SKM-1 treated with dmso at 0.1 percent for 144 hours (cell line): ENCODE results near the gene AP2M1.
"Not testable (repeated sequence)": the region's sequence is repeated elsewhere in the genome, so short reads cannot be mapped to it uniquely, and the experiment has no call there.

ENCODE experiments used
- DNase-seq: peaks from one replicate; lab custom pipeline; 2025; ENCODE audit not compliant: unreplicated experiment; lab: John Stamatoyannopoulos, UW

Gene AP2M1

DNA sequence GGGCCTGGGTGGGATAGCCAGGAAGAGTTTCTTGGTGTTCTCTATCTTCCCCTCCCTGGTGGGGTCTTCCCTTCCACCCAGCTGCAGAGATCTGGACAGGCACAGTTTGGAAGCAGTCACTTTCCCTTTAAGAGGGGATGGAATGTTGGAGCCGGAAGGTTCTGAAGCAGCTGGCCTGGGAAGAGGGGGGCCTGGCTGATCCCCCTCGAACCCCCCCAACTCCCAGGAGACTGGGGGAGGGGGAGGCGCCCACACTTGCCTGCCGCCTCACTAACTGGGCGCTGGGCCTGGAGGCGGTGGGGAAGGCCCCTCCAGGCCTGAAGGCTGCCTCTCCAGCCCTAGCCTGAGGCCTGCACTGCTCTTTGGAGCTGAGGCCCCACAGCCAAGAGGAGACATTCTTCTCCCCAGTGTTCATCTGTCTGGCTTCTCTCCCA, 18.1 kb upstream of the AP2M1 start:
- no peak for DNase-seq

DNA sequence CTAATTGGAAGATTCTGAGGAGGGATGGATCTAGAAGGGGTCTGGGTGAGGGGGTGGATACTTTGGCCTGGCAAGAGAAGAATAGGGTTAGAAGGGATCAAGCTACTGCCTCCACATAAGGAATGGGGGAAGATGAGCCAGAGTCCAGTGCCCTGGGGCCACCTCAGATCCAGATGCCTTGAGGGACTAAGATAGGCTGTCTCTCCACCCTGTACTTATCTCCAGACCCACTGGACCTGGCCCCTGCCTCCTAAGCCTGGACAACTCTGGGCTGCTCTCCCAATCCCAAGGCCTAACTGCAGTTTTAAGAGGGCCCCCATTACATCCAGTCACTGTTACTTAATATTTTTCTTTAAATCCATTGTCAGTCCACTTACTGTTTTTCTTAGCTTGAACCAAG, 17.4 kb upstream of the AP2M1 start:
- DNase-seq, result no peak

DNA sequence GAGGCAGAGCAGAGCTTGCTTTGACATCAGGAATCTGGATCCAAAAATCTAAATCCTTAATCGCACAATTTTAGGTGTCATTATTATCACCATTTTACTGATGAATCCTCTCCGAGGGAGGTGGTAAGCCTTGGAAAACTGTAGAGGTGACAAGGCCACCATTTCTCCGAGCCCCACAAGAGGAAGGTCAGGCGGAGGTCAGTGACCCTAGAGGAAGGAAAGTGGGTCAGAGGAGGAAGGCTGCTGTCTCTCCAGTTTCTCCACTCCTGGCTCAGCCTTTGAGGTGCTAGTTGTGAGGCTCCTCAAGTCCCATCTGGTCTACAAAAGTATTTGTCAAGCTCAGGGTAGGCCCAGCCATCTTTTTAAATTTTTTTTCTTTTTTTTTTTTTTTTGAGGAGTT, 16.3 kb upstream of the AP2M1 start:
- peak; percentile 46 for DNase-seq

DNA sequence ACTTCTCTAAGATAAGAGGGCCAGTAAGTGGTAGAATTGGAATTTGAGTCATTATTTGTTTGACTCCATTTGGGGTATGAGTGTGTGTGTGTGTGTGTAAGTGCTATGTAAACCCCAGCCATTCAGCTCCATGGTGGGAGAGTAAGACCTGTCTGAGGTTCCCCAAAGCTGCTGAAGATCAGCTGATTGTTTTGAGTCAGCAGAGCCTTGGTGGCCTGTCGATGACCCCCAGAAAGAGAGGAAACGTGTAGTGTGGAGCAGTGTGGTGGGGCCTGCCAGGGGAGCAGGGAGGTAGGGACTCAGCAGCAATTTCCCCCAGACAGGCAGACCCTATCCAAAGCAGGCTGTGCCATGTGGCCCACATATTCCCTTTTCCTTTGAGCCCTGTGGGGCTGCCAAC, 14.2 kb upstream of the AP2M1 start:
- no peak for DNase-seq

DNA sequence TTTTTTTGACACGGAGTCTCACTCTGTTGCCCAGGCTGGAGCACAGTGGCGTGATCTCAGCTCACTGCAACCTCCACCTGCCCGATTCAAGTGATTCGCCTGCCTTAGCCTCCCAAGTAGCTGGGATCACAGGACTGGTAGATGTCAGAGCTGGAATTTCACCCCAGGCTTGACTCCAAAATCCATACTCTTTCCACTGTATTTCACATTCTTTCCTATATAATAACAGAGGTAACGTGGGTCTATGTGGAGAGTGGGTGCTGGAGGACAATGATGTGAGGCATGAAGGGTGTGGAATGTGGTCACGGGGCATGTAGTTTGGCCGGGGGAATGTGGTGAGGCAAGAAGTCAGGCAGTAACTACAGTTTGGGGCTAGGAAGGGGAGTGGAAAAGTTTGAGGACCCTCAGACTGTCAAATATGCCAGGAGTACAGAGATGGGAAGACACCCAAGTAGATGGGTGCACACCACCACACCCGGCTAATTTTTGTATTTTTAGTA, 12.0 kb upstream of the AP2M1 start:
- not testable (repeated sequence) for DNase-seq

DNA sequence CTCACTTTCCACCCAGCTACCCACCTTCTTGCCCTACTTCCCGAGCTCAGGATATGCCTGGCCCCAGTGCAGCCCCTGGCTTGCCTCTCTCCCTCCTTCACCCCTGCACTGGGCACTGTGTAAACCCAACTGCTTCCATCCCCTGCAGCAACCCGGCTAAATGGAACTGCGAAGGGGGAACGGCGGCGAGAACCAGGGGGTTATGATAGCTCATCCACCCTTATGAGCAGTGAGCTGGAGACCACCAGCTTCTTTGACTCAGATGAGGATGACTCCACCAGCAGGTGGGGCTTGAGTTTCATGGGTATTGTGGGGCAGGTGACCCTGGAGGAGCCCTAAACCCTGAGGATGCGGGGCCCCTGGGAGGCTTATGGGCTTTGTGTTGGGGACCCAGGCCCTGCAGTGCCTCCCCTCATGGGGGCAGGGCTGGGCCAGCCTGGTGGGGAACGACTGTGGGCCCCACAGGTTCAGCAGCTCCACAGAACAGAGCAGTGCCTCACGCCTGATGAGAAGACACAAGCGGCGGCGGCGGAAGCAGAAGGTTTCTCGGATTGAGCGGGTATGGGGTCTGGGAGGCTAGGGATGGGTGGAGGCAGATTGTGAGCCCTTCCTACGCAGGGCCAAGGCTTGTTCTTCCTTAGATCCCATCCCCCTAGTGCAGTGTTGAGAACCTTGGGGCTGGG, 9.9 kb upstream of the AP2M1 start:
- DNase-seq, result no peak

DNA sequence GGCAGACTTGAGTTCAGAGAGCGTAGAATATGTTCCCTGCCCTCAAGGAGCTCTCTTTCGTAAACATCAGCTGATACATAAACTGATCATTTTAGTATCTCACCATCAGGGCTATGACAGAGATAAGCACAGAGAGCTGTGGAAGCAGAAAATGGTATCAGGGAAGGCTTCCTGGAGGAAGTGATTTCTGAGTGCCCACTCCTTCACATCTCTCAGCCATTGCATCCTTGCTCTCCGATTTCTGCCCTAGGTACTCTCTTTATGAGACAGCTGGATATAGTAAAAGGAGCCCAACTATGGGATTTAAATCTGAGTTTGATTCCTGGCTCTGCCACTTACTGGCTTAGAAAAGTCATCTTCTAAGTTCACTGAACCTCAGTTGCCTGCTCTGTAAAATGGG, 9.1 kb upstream of the AP2M1 start:
- no peak for DNase-seq

DNA sequence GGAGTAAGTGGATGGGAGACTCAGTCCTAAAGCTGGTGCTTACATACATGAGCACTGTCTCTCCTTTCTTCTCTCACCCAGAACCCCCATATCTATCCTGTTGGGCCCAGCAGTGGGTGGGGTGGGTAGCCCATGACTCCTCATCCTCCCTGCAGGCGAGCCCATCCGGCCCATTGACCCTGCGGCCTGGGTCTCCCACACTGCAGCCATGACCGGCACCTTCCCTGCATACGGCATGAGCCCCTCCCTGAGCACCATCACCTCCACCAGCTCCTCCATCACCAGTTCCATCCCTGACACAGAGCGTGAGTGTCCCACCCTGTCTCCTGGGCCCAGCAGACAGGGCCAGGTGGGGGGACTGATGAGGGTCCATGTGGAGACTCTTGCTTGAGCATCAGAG, 8.0 kb upstream of the AP2M1 start:
- no peak for DNase-seq

DNA sequence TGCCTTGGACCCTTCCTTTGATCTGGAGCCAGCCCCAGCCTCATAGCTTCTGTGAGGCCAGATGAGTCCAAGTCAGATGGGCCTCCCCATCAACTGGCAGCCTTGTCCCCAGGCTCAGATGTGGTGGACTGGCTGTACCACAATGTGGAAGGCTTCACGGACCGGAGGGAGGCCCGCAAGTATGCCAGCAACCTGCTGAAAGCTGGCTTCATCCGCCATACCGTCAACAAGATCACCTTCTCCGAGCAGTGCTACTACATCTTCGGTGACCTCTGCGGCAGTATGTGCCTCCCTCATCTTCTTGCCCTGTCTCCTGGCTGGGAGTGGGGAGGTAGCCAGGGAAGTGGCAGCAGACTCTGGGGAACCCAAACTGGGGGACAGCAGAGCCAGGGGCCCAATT, 6.9 kb upstream of the AP2M1 start:
- no peak for DNase-seq

DNA sequence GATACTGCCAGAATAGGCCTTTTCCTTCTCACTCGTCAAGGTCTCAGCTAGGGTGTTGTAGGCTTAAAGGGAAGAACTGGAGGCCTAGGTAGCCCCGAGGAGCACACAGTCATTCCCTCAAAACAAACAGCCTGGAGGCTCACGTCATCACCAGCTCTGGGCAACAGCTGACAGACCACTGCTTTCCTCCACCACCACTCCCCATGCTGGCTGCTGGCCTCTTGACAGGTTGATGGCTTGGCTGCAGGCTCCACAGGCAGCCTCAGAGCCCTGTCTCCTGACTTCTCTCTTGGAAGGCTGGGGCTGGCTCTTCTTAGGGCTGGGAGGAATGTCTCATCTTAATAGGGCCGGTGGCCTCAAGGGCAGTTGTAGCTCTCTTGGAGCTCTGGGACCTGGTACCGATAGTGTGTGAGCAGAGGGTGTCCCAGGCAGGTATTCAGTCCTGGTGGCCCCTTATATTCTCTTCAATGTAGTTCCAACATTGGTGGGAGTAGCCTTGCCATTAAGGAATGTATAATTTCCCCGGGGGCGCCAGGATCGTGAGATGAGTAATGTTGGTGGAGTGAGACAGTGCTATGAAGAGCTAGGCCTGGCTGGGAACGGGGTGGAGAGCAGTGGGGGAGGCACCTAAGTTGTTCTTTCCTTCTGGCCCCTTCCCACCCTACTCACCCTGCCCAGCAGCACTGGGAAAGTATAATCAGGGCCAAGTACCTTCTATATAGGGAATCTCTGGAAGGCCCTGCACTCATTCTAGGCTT, 6.1 kb upstream of the AP2M1 start:
- no peak for DNase-seq

DNA sequence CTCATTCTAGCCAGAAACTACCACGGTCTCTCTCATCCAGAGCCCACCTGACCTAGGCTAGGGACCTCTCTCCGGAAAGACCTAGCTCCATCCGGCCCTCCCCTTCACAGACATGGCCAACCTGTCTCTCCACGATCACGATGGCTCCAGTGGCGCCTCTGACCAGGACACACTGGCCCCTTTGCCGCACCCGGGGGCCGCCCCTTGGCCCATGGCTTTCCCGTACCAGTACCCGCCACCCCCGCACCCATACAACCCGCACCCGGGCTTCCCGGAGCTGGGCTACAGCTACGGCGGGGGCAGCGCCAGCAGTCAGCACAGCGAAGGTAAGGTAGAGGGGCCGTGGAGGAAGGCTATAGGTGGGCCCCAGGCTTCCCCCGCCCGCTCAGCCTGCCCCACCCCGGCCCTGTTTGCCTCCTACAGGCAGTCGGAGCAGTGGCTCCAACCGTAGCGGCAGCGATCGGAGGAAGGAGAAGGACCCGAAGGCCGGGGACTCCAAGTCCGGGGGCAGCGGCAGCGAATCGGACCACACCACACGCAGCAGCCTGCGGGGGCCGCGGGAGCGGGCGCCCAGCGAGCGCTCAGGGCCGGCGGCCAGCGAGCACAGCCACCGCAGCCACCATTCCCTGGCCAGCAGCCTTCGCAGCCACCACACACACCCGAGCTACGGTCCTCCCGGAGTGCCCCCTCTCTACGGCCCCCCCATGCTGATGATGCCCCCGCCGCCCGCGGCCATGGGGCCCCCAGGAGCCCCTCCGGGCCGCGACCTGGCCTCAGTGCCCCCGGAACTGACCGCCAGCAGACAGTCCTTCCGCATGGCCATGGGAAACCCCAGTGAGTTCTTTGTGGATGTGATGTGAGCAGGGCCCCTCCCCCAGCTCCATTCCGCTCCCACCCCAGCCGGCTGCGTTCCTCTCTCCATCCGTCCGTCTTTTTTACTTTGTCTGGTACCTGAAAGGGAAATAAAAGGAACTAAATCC, 4.5 kb upstream of the AP2M1 start:
- DNase-seq, result no peak

DNA sequence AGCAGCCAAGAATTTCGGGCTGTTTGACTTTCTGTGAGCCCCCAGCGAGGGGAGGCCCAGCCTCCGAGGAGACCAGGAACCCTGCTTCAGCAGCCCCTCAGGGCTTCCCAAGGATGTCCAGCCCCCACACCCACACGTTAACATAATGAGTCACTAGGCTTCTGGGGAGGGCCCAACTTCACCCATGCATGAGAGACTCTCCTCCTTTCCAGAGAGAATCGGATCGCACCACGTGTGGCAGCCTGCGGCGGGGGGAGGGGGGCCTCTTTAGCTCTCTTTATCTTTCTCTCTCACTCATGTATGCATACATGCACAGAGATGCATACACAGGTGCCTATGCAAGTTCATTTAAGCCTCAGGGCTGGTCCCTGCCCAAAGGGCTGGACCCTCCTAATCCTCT, 3.1 kb upstream of the AP2M1 start:
- no peak for DNase-seq

DNA sequence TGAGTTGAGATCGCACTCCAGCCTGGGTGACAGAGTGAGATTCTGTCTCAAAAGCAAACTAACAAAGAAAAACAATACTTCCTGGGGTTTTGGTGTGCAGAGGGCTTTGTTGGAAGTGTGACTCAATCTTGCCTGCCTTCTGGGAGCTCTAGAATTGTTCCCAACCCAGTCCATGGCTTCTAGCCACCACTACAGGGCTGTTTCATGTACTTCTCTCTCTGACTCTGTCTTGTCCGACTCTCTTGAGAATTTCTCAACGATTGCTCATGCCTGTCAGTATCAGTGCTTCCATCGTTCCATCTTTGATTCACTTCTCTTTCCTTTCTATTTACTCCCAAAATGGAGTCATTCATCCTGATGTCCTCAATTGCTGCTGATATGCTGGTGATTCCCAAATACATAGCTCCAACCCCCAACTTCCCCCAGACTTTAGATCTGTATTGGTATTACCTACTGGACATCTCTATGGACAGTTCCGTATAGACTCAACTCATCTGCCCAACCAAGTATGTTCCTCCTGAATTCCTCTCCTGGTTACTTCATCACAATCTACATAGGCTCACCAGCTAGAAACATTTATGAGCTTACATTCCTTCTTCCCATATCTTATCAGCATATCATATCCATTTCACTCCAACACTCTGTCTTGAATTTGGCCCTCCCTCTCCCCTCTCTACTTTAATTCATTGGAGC, 1.8 kb upstream of the AP2M1 start:
- DNase-seq, result no peak

DNA sequence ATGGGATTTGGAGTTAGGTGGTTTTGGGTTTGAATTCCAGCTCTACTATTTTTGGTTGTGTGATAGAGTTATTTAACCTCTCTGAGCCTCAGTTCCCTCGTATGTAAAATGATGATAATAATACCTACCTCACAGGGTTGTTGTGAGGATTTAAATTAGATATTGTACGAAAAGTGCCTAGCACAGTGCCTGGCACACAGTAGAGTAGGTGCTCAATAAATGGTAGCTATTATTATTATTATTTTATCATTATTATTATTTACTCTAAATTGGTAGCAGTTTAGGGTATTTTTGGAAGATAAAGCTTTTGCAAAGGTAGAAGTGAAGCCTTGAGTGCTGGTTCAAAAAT, 1.3 kb upstream of the AP2M1 start:
- DNase-seq, result no peak

DNA sequence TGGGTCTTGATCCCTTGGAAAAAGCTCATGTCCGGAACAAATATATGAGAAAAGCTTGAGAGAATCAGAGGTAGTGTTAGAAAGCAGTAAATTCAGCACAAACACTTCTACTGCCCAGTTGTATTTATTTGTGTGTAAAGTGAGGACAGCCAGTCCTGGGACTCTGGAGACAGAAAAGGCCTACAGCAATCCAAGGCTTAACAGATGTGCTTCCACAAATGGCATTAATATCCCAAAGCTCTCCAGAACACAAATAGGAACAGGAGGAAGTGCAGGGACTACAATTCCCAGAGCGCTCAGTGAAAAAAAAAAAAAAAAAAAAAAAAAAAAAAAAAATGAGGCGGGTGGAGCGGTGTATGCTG, 390 bp upstream of the AP2M1 start:
- no peak for DNase-seq

DNA sequence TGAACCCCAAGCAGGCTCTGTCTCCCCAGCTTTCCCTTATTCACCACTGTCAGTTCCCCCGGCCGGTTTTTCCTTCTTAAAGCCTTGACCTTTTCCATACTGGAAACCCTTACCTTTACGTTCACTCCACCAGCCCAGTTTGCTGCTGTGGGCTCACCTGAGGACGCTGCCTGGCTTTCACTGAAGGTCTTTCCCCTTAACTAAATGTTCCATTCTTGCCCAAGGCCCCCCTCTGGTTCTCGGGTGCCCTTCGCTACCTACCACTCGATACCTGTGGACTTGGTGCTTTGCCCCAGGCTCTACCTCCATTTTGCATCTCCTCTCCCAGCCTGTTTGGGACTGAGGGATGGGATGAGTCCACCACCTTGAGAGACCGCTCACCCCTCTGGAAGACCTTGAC, 851 bp downstream of the AP2M1 start:
- no peak for DNase-seq

DNA sequence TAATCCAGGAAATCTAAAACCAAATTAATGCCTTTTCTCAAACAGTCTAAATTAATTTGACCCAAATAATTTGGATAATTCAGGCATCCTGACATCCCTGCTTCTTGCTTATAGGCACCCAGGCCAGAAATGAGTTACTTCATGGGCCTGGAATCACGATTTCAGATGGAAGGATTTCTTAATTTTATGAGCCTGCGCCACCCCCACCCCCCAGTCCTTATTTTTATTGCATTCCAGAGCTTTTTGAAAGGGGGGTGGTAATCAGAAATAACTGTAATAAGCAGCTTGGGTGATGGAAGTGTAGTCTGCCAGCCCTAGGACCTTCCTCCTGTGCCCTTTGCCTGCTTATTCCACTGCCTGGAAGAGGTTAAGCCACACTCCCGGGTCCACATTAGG, 1.3 kb downstream of the AP2M1 start:
- DNase-seq, result no peak

DNA sequence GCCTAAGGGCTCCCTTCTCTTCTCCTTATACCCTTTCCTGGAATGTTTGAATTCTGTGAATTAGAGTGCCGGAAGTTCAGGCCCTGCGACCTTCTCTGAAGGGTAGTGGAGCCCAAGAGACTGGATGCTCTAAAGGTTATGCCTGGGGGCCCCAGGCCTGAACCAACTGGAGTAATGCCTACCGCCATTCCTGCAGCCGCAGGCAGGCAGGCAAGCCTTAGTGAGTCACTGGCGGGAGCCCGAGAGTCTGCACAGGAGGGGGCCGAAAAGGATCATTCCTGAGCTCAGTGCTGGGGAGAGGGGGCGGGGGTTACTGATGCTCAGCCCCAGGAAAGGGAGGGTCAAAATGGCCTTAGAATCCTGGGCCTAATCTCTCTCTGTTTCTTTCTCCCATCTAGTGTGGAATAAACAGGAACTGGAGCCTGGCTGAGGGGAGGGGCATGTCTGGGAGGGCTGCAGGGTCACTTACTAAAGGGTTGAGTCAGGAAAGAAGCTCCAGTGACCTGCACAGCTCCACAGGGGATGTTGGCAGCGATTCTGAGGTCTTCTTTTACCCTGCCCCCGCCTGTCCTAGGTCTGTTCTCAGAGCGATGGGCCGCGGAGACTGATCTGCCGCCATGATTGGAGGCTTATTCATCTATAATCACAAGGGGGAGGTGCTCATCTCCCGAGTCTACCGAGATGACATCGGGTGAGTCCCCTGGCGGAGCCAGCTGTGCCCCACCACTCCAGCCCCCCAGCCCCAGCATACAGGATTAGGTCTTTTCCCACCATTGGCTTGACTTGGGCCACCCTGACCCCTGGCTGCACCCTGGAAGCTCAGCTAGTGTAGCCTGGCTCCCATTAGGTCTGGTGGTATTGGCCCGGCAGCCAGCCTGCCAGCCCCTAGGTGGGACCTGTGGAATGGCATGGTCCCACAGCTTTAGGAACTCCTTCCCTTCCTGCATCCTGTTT, 2.0 kb downstream of the AP2M1 start:
- no peak for DNase-seq

DNA sequence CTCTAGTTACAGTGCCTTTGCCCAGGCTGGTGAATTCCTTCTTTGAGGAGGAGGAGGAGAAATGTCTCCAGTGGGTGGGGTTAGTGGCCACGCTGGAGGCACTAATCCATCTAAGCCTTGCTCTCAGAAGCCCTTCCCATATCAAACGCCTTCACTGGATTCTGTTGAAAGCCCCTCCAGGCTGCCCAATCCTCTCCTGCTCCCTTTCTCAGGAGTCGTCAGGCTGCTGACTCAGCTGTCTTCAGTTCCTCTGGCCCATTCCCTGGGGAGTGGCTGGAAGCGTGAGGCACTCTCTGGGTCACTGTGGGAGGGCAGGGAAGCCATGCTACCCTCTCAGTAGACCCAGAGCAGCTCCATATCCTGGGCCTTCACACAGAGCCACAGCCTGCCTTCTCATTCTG, 2.7 kb downstream of the AP2M1 start:
- no peak for DNase-seq

DNA sequence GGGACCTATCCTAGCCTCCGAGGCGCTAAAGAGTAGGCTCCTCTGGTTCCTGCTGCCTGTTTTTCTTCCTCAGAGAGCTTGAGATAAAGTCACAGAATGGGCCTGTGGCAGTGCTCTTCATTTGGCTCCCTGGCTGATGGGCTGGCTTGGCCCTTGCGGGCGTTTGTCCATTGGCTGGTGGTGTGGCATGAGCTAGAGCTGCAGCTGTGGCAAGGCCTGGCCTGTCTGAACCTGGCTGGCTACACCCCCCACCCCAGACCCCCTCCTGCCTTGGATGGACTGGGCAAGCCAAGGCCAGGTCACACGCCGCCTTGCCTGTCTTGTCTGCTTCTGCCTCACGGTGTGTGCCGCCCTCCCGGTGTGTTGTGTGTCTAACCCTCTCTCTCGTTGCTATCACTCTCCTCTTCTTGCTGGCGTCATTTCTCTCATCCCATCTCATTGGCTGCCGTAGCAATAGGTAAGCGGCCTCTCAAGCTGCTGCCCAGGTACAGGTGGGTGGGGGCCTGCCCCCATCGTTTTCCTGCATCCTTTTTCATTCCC, 3.2 kb downstream of the AP2M1 start:
- DNase-seq, result no peak
